Heart left ventricle (tissue), 16 donors: ENCODE data around the gene CRACDL. TPM values are rescaled to one million over a fixed set of nuclear protein-coding genes. Genes with fewer than 3 reads are reported as not detected.

ENCODE experiments used
- ATAC-seq, 4 donors: fragments of 200-7000 bp; cut with Tn5 transposase; one replicate each; pipeline ENCODE4 v1.9.1; 2020 to 2022; ENCODE audit warnings: moderate library complexity in 4 of 4, mild to moderate bottlenecking in 3 of 4, moderate number of reproducible peaks in 1 of 4
- DNase-seq, 5 donors: peaks; one replicate each; pipeline ENCODE4 v3.0.0-alpha.2; 2020
- H3K27ac ChIP-seq, 12 donors: fragments of 200-600 bp; sonication (generic) in 4 of 12; one replicate each; pipeline versions ENCODE4 v1.5.0 to v1.8.0; 2016 to 2022; ENCODE audit warnings: mild to moderate bottlenecking in 2 of 12
- H3K27me3 ChIP-seq, 9 donors: fragments of 200-600 bp; sonication (generic) in 2 of 9; one replicate each; pipeline versions ENCODE4 v1.5.1 to v1.8.0; 2016 to 2022; ENCODE audit warnings: mild to moderate bottlenecking in 3 of 9
- H3K36me3 ChIP-seq, 9 donors: fragments of 200-600 bp; sonication (generic) in 2 of 9; one replicate each; pipeline versions ENCODE4 v1.5.0 to v1.8.0; 2018 to 2022; ENCODE audit warnings: mild to moderate bottlenecking in 2 of 9
- H3K4me1 ChIP-seq, 12 donors: fragments of 200-600 bp; sonication (generic) in 4 of 12; one replicate each; pipeline versions ENCODE4 v1.5.0 to v1.8.0; 2016 to 2022; ENCODE audit warnings: mild to moderate bottlenecking in 3 of 12
- H3K4me3 ChIP-seq, 12 donors: fragments of 200-600 bp; sonication (generic) in 4 of 12; one replicate each; pipeline versions ENCODE4 v1.5.0 to v1.8.0; 2017 to 2022; ENCODE audit warnings: mild to moderate bottlenecking in 9 of 12, moderate library complexity in 4 of 12
- H3K9me3 ChIP-seq, 12 donors: fragments of 200-600 bp; sonication (generic) in 4 of 12; one replicate each; pipeline versions ENCODE4 v1.5.0 to v1.8.0; 2016 to 2022; ENCODE audit warnings: mild to moderate bottlenecking in 1 of 12
- CTCF ChIP-seq, 12 donors: fragments of 200-600 bp; sonication (generic) in 4 of 12; IDR thresholded peaks; one replicate each; pipeline versions ENCODE4 v1.5.0 to v1.8.0; 2018 to 2022; ENCODE audit warnings: antibody characterized with exemption in 12 of 12, mild to moderate bottlenecking in 5 of 12
- POLR2A ChIP-seq, 2 donors: fragments of 450-650 bp; IDR thresholded peaks; one replicate each; pipeline ENCODE4 v1.6.1; 2017; ENCODE audit warnings: antibody characterized with exemption in 2 of 2, mild to moderate bottlenecking in 2 of 2, moderate library complexity in 2 of 2
- WGBS, 4 donors: extraction: QIAGEN DNeasy Blood & Tissue Kit in 2 of 4; methylation state at CpG; one replicate each; pipeline versions ENCODE4 v1.1.5 to v1.1.7; 2013 to 2018; 5-methylcytosine and 5-hydroxymethylcytosine counted together
- intact Hi-C, 10 donors: fragments of 100-400 bp; cut with DNase I; formaldehyde crosslinking; loops; one replicate each; pipeline versions ENCODE4 v1.11.1 to v1.14.2; 2022
- polyA plus RNA-seq, 2 donors: library from polyadenylated mRNA; stranded (reverse); fragments of 200-250 nt; gene quantifications; one replicate each; pipeline ENCODE4 v1.2.3, GENCODE V29; 2013
- total RNA-seq, 9 donors: library from RNA; depleted of rRNA in 2 of 9; stranded (reverse); fragments of >200 nt in 2 of 9; fragmentation: NEBNext Ultra II Directional in 3 of 9; extraction: Animal tissue kit (Norgen Biotek cat#: 25700) in 3 of 9; gene quantifications; one replicate each; pipeline versions ENCODE4 v1.1.0 to v1.2.4, GENCODE V29; 2016 to 2023
- donor health status: ischemic (EF 13 %, LVEDD 7.1; RV severe dilation, severe dysfunction).
- donor health status: healthy with polysubstance abuse.
- donor health status: DM: no; HTN: yes; CAD: no.
- donor health status: DM: no; HTN: no; CAD: no.
- donor health status: ischemic (EF 25% LVEDD 6.9; RV normal size, moderate dysfunction).
- donor health status: ischemic (EF 25% LVEDD 5.7; RV mildly dilated, moderate dysfunction).
- donor health status: healthy.
- donor health status: DM: yes; HTN: yes; CAD: no.
- donor health status: ischemic (EF 35%, LVEDD 5.7; RV mildly dilated, moderate dysfunction).
- donor health status: nonischemic (EF 11% LVEDD 7.7; RV severe dilation, severe dysfunction).
- donor health status: DM: yes; HTN: yes; CAD: no.
- donor health status: PGD.
- donor health status: ischemic (EF 29% LVEDD 5.4; RV normal size, mild dysfunction).
- donor health status: nonischemic (EF 23%, LVEDD 6.1; RV moderate dilation, normal function).

Gene CRACDL
- total and polyA plus RNA-seq, 11 donors: 1.1 to 7.4 (median 2.9) TPM

- H3K27me3 ChIP-seq: peaks cover 0 to 6% (median 0%) of the 10 kb centered on the region in 9 donors
- WGBS, 4 donors: 91 to 93% (median 92%) methylated on average over 15 of the region's 15 CpGs
- no peak for DNase-seq
- TF ChIP-seq POLR2A (IDR thresholded peaks at IDR 0.05): no peak
- TF ChIP-seq CTCF (IDR thresholded peaks at IDR 0.05): no peak
- H3K36me3 ChIP-seq: no peaks in the 10 kb centered on the region
- H3K27ac ChIP-seq: no peak overlapping the region
- no peak overlapping the region for H3K4me3 ChIP-seq
- no peak for ATAC-seq
- peaks cover 0 to 47% (median 22%) of the 10 kb centered on the region in 12 donors for H3K4me1 ChIP-seq
- no peaks in the 10 kb centered on the region for H3K9me3 ChIP-seq
- intact Hi-C loops: loop anchor here in 3 of 10 donors (5.0 to 10.0 kb wide), 3 partner anchors 92 to 412 kb away; partner anchors contain the start of gene MGAT4A (in 3 of the 3)
Measured at GRCh38 chr2:98826856-98827255, 109.2 kb downstream of the CRACDL start.

- Histone ChIP-seq H3K36me3 (no peaks in the 10 kb centered on the region), H3K27me3 (peaks cover 0 to 7% (median 0%) of the 10 kb centered on the region in 9 donors), H3K27ac (peak overlapping the region in 10 of 12 donors; percentile 76 to 98 (median 90)), H3K4me1 (peaks cover 0 to 51% (median 25%) of the 10 kb centered on the region in 12 donors), H3K4me3 (no peak overlapping the region), H3K9me3 (no peaks in the 10 kb centered on the region)
- WGBS, 4 donors: 92 to 97% (median 95%) methylated on average over 4 to 6 of the region's 6 CpGs
- DNase-seq: no peak
- intact Hi-C loops: loop anchor here in 3 of 10 donors (5.0 to 10.0 kb wide), 3 partner anchors 91 to 411 kb away; partner anchors contain the start of gene MGAT4A (in 3 of the 3)
- TF ChIP-seq CTCF (IDR thresholded peaks at IDR 0.05) (no peak), POLR2A (IDR thresholded peaks at IDR 0.05) (no peak)
- no peak for ATAC-seq
Measured at GRCh38 chr2:98825858-98826257, 110.2 kb downstream of the CRACDL start.

GRCh38 chr2:98825404-98825803 lies 110.6 kb downstream of the CRACDL start:
- no peaks in the 10 kb centered on the region for H3K9me3 ChIP-seq
- 69 to 87% (median 72%) methylated on average over 6 of the region's 6 CpGs for WGBS, 4 donors
- DNase-seq: no peak
- intact Hi-C loops: loop anchor here in 3 of 10 donors (5.0 to 10.0 kb wide), 3 partner anchors 91 to 411 kb away; partner anchors contain the start of gene MGAT4A (in 3 of the 3)
- no peak overlapping the region for H3K4me3 ChIP-seq
- ATAC-seq: no peak
- TF ChIP-seq CTCF (IDR thresholded peaks at IDR 0.05) (no peak), POLR2A (IDR thresholded peaks at IDR 0.05) (no peak)
- peaks cover 0 to 7% (median 0%) of the 10 kb centered on the region in 9 donors for H3K27me3 ChIP-seq
- peak overlapping the region; percentile 67 to 98 (median 90) for H3K27ac ChIP-seq
- no peaks in the 10 kb centered on the region for H3K36me3 ChIP-seq
- H3K4me1 ChIP-seq: peaks cover 0 to 53% (median 25%) of the 10 kb centered on the region in 12 donors

- H3K27ac ChIP-seq: peak overlapping the region; percentile 67 to 98 (median 90)
- H3K27me3 ChIP-seq: peaks cover 0 to 7% (median 0%) of the 10 kb centered on the region in 9 donors
- H3K4me3 ChIP-seq: no peak overlapping the region
- DNase-seq (no peak), ATAC-seq (no peak)
- intact Hi-C loops: loop anchor here in 3 of 10 donors (5.0 to 10.0 kb wide), 3 partner anchors 90 to 410 kb away; partner anchors contain the start of gene MGAT4A (in 3 of the 3)
- peaks cover 0 to 56% (median 26%) of the 10 kb centered on the region in 12 donors for H3K4me1 ChIP-seq
- no peaks in the 10 kb centered on the region for H3K9me3 ChIP-seq
- WGBS, 4 donors: 91 to 93% (median 92%) methylated on average over 3 of the region's 3 CpGs
- TF ChIP-seq CTCF (IDR thresholded peaks at IDR 0.05) (no peak), POLR2A (IDR thresholded peaks at IDR 0.05) (no peak)
- H3K36me3 ChIP-seq: no peaks in the 10 kb centered on the region
Measured at GRCh38 chr2:98825020-98825350, 111.0 kb downstream of the CRACDL start.
